HEK293 (cell line): ENCODE measurements around the gene GAD1.
A peak's percentile ranks its signal among the peaks of the same experiment; 100 is the strongest.

ENCODE experiments used
- FEZF1 ChIP-seq: fragments of 450-650 bp; formaldehyde crosslinking; IDR thresholded peaks from 2 replicates; pipeline ENCODE4 v1.5.1; 2016; ENCODE audit warnings: missing biosample characterization, missing genetic modification characterization
- GLI4 ChIP-seq: fragments of 450-650 bp; formaldehyde crosslinking; IDR thresholded peaks from 2 replicates; pipeline ENCODE4 v1.5.1; 2016; ENCODE audit warnings: missing biosample characterization, missing genetic modification characterization
- IKZF3 ChIP-seq: fragments of 450-650 bp; IDR thresholded peaks from 2 replicates; pipeline ENCODE4 v1.5.0; 2018; ENCODE audit warnings: missing biosample characterization, mild to moderate bottlenecking, missing genetic modification characterization, moderate library complexity
- INSM2 ChIP-seq: fragments of 450-650 bp; formaldehyde crosslinking; IDR thresholded peaks from 2 replicates; pipeline ENCODE4 v1.5.1; 2016; ENCODE audit warnings: missing biosample characterization, missing genetic modification characterization
- PRDM1 ChIP-seq: fragments of 450-650 bp; formaldehyde crosslinking; IDR thresholded peaks from 2 replicates; pipeline ENCODE4; 2016; ENCODE audit warnings: missing biosample characterization, missing genetic modification characterization
- PRDM2 ChIP-seq: fragments of 450-650 bp; formaldehyde crosslinking; IDR thresholded peaks from 2 replicates; pipeline ENCODE4 v1.5.1; 2016; ENCODE audit warnings: missing biosample characterization, missing genetic modification characterization, borderline replicate concordance
- SCRT2 ChIP-seq: fragments of 450-650 bp; formaldehyde crosslinking; IDR thresholded peaks from 2 replicates; pipeline ENCODE4 v1.5.1; 2016; ENCODE audit warnings: missing biosample characterization, missing genetic modification characterization
- SP3 ChIP-seq: fragments of 450-650 bp; formaldehyde crosslinking; IDR thresholded peaks from 2 replicates; pipeline ENCODE4 v1.5.1; 2016; ENCODE audit warnings: missing biosample characterization, missing genetic modification characterization
- YY1 ChIP-seq: fragments of 450-650 bp; formaldehyde crosslinking; IDR thresholded peaks from 2 replicates; pipeline ENCODE4 v1.5.1; 2018; ENCODE audit warnings: missing biosample characterization, missing genetic modification characterization
- ZBTB17 ChIP-seq: fragments of 450-650 bp; formaldehyde crosslinking; IDR thresholded peaks from 2 replicates; pipeline ENCODE4 v1.5.1; 2016; ENCODE audit warnings: missing biosample characterization, missing genetic modification characterization
- ZBTB20 ChIP-seq: fragments of 450-650 bp; formaldehyde crosslinking; IDR thresholded peaks from 2 replicates; pipeline ENCODE4 v1.5.1; 2016; ENCODE audit warnings: missing biosample characterization, missing genetic modification characterization
- ZBTB7A ChIP-seq: fragments of 450-650 bp; formaldehyde crosslinking; IDR thresholded peaks from 2 replicates; pipeline ENCODE4 v1.5.1; 2016; ENCODE audit warnings: low read depth, missing biosample characterization, missing genetic modification characterization
- ZNF10 ChIP-seq: fragments of 450-650 bp; formaldehyde crosslinking; IDR thresholded peaks from 2 replicates; pipeline ENCODE4 v1.5.1; 2017; ENCODE audit warnings: missing biosample characterization, missing genetic modification characterization
- ZNF157 ChIP-seq: fragments of 450-650 bp; formaldehyde crosslinking; IDR thresholded peaks from 2 replicates; pipeline ENCODE4 v1.5.1; 2016; ENCODE audit warnings: missing biosample characterization, missing genetic modification characterization
- ZNF24 ChIP-seq: fragments of 450-650 bp; formaldehyde crosslinking; IDR thresholded peaks from 2 replicates; pipeline ENCODE4 v1.5.1; 2016; ENCODE audit warnings: missing biosample characterization, missing genetic modification characterization
- ZNF26 ChIP-seq: fragments of 450-650 bp; formaldehyde crosslinking; IDR thresholded peaks from 2 replicates; pipeline ENCODE4 v1.5.1; 2016; ENCODE audit warnings: missing biosample characterization, missing genetic modification characterization
- ZNF324 ChIP-seq: fragments of 450-650 bp; formaldehyde crosslinking; IDR thresholded peaks from 2 replicates; pipeline ENCODE4 v1.5.1; 2016; ENCODE audit warnings: missing biosample characterization, missing genetic modification characterization
- ZNF394 ChIP-seq: fragments of 450-650 bp; formaldehyde crosslinking; IDR thresholded peaks from 2 replicates; pipeline ENCODE4 v1.5.1; 2016; ENCODE audit warnings: missing biosample characterization, missing genetic modification characterization, mild to moderate bottlenecking, moderate library complexity, borderline replicate concordance
- ZNF416 ChIP-seq: fragments of 450-650 bp; formaldehyde crosslinking; IDR thresholded peaks from 2 replicates; pipeline ENCODE4 v1.5.1; 2016; ENCODE audit warnings: missing biosample characterization, missing genetic modification characterization
- ZNF426 ChIP-seq: fragments of 450-650 bp; formaldehyde crosslinking; IDR thresholded peaks from 2 replicates; pipeline ENCODE4 v1.5.1; 2017; ENCODE audit warnings: missing biosample characterization, missing genetic modification characterization, mild to moderate bottlenecking, inconsistent platforms, moderate library complexity
- ZNF48 ChIP-seq: fragments of 450-650 bp; formaldehyde crosslinking; IDR thresholded peaks from 2 replicates; pipeline ENCODE4 v1.5.1; 2016; ENCODE audit warnings: missing biosample characterization, missing genetic modification characterization
- ZNF530 ChIP-seq: fragments of 450-650 bp; formaldehyde crosslinking; IDR thresholded peaks from 2 replicates; pipeline ENCODE4 v1.5.1; 2016; ENCODE audit warnings: low read depth, missing biosample characterization, missing genetic modification characterization
- ZNF580 ChIP-seq: fragments of 450-650 bp; formaldehyde crosslinking; IDR thresholded peaks from 2 replicates; pipeline ENCODE4 v1.5.1; 2016; ENCODE audit warnings: missing biosample characterization, missing genetic modification characterization
- ZNF792 ChIP-seq: fragments of 450-650 bp; formaldehyde crosslinking; IDR thresholded peaks from 2 replicates; pipeline ENCODE4 v1.5.1; 2016; ENCODE audit warnings: missing biosample characterization, missing genetic modification characterization
- ZSCAN23 ChIP-seq: fragments of 450-650 bp; formaldehyde crosslinking; IDR thresholded peaks from 2 replicates; pipeline ENCODE4 v1.5.1; 2016; ENCODE audit warnings: missing biosample characterization, missing genetic modification characterization
- TF ChIP-seq, protein P1 (sequence below): fragments of 450-650 bp; formaldehyde crosslinking; IDR thresholded peaks from 2 replicates; pipeline ENCODE4 v1.5.1; 2017; ENCODE audit warnings: missing biosample characterization, missing genetic modification characterization
- TF ChIP-seq, protein P2 (sequence below): fragments of 450-650 bp; formaldehyde crosslinking; IDR thresholded peaks from 2 replicates; pipeline ENCODE4 v1.5.1; 2016; ENCODE audit warnings: missing biosample characterization, missing genetic modification characterization, low read depth

GAD1 gene

DNA sequence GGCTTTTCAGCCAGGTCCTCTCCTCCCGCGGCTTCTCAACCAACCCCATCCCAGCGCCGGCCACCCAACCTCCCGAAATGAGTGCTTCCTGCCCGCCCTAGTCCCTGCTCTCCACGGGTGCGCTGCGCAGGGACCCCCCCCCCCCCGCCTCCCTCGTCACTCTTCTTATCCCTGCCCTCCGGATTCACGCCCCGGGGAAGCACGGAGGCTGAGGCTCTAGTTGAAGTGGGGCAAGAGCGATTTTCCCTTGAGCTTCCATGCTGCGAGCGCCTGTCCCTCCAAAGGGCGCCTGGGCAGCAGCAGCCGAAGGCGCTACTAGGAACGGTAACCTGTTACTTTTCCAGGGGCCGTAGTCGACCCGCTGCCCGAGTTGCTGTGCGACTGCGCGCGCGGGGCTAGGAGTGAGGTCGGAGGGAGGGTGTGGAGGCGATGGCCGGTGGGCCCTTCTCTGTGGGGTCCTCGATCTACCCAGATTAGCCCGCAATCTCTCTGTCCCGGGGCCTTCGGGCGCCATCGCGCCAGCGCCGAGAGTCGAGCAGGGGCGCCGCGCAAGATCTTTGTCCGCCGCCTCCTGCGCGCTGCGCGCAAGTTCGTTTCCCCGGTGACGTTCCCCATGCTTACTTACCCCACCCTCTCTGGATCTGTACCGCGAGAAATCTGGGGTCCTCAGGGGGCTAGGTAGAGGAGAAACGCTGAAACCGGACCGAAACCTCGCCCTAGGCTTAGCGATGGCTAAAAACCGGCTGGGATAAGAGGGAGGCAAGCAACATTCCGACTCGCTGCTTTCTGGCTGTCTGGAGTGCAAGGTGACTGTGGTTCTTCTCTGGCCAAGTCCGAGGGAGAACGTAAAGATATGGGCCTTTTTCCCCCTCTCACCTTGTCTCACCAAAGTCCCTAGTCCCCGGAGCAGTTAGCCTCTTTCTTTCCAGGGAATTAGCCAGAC lies 677 bp downstream of the GAD1 start (continued):
- TF ChIP-seq ZNF530 (tag by site-specific recombination) (no peak), IKZF3 (tag by site-specific recombination) (no peak), ZNF580 (tag by site-specific recombination) (no peak), ZNF26 (no peak), ZNF792 (no peak), ZNF416 (no peak), ZBTB20 (peak; percentile 24; the same call in 1 of the 2 replicates), ZNF157 (no peak), FEZF1 (no peak), GLI4 (tag by site-specific recombination) (no peak), ZSCAN23 (tag by site-specific recombination) (no peak), ZBTB7A (tag by site-specific recombination) (no peak), ZNF426 (tag by site-specific recombination) (no peak), PRDM2 (tag by site-specific recombination) (no peak), ZNF24 (tag by site-specific recombination) (no peak), PRDM1 (tag by site-specific recombination) (no peak), INSM2 (tag by site-specific recombination) (no peak), ZNF394 (tag by site-specific recombination) (no peak; the same call in 1 of the 2 replicates), YY1 (no peak), ZNF324 (tag by site-specific recombination) (no peak), SCRT2 (tag by site-specific recombination) (peak; percentile 95), ZNF48 (tag by site-specific recombination) (no peak), ZBTB17 (tag by site-specific recombination) (0 out of 2 replicates have a peak, but pooled peaks have one; percentile 1), ZNF10 (tag by site-specific recombination) (no peak), SP3 (tag by site-specific recombination) (no peak)
- TF ChIP-seq, protein P1, sequence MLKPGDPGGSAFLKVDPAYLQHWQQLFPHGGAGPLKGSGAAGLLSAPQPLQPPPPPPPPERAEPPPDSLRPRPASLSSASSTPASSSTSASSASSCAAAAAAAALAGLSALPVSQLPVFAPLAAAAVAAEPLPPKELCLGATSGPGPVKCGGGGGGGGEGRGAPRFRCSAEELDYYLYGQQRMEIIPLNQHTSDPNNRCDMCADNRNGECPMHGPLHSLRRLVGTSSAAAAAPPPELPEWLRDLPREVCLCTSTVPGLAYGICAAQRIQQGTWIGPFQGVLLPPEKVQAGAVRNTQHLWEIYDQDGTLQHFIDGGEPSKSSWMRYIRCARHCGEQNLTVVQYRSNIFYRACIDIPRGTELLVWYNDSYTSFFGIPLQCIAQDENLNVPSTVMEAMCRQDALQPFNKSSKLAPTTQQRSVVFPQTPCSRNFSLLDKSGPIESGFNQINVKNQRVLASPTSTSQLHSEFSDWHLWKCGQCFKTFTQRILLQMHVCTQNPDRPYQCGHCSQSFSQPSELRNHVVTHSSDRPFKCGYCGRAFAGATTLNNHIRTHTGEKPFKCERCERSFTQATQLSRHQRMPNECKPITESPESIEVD (tag by site-specific recombination), result no peak
- TF ChIP-seq, protein P2, sequence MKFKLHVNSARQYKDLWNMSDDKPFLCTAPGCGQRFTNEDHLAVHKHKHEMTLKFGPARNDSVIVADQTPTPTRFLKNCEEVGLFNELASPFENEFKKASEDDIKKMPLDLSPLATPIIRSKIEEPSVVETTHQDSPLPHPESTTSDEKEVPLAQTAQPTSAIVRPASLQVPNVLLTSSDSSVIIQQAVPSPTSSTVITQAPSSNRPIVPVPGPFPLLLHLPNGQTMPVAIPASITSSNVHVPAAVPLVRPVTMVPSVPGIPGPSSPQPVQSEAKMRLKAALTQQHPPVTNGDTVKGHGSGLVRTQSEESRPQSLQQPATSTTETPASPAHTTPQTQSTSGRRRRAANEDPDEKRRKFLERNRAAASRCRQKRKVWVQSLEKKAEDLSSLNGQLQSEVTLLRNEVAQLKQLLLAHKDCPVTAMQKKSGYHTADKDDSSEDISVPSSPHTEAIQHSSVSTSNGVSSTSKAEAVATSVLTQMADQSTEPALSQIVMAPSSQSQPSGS (tag by site-specific recombination), result no peak
